GM19351 (cell line): ENCODE measurements around the gene PRR29.

Source experiments
- ATAC-seq: cut with Tn5 transposase; IDR thresholded peaks from one replicate; pipeline ENCODE4 v1.9.1; 2021; ENCODE audit warnings: mild to moderate bottlenecking, moderate library complexity; ENCODE audit not compliant: unreplicated experiment

Gene PRR29

DNA sequence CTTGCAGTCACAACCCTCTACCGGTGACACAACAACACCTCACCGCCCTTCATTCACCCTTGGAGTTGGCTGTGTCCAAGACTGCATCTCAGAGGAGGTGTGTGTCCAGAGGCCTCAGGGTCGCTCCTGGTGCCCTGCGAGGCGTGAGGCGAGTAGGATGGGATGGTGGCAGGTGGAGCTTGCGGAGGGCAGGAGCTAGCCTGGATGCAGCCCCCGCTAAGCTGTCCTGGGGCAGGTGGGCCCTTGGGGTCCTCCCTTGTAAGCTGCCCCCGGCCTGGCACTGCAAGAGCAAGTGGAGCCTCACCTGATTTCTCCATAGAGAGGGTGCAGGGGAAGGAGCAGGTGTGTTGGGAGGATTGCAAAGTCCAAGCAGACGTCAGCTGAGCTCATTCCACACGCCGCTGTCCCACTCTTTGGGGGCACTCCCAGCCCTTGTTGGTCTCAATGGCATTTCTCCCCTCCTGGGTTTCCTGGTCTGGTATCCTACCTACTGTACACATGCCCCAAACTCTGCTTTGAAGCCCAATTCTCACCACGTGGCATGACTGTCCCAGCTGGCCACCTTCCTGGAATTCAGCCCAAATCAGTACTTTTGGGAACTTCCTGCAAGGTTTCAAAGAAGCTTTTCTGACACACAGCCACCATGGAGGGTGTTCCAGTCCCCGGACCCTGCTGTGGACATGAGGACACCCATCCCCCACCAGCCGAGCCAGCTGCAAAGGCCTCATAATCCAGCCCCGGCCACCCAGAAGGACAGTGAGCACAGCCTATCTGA lies 40.4 kb downstream of the PRR29 start:
- no peak for ATAC-seq

DNA sequence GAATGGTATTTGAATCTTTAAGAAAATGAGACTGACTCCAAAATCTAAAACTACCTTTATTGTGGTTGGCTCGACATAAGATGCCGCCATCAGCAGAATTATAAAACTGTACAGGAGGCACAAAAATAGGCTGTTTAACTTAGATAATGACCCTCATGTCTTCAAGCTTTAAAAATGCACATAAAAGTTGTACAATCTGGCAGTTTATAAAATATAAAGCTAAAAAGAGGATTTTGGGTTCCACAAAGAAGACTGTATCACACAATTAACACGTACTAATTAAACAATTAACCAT lies 40.9 kb downstream of the PRR29 start:
- no peak for ATAC-seq

DNA sequence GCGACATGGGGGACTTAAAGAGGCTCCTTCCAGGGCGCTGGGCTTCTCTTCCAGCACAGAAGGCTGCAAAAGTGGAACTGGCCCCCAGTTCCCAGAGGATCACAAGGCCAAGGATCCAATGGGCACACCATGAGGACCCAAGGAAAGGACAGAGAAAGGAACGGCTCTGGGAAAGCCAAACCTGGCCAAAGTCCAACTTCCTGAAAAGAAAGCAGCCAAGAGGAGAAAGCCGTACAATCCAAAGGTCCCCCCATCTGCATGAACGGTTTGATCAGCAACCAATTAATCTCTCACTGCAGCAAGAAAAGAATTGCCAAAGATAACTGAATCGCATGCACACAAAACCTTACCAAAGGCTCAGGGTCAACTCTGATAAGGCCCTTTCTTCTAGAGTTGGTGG lies 42.1 kb downstream of the PRR29 start:
- ATAC-seq = no peak

DNA sequence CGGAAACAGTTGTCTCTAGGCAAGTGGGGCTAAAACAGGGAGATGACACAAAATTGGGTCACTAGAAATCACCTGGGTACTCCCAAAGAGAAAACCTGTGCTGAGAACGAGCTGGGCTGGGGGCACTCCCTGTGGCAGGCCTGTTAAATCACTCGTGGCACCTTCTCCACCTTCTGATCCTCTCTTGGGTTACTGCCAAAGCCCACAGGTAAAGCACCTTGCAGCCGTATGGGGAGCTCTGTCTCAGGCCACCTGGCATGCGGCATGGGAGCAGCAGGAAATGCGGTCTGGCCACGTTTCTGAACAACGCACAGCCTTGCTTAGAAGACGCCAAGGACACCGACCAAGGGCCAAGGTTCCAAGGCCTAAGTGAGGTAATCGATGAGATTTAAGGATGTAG lies 43.8 kb downstream of the PRR29 start:
- no peak for ATAC-seq

DNA sequence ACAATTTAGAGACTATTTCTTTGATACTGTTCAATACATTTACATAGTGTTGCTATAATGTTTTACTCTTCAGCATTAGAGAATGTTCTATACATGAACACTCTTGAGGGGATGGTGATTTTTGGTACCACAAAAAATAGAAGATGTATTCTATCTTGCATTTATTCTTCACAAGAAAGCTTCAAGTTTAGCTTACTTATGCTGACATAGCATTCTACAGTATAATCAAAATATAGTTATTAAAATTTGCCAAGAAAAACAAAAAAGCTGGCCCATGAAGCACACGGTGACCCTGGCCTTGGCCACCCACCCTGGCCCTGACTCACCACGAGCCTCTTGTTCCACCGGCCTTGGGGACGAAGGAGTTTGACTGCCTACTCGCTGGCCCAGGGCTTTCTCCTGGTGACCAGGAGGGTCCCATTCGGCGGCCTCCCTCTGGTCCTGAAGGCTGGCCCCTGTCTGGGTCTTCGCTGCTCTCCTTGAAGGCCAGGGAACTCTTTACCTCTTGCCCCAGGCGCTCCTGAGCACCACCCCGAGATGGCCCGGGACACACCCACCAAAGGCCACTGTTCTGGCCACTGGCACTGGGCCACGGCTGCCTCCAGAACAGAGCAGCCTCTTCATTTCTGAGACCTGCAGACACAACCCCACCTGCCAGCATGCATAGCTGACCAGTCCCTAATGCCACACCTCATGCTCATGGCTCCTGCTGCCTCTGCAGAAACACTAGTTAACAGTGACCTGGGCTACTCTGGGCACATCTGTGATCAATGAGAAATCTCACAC lies 44.7 kb downstream of the PRR29 start:
- no peak for ATAC-seq

DNA sequence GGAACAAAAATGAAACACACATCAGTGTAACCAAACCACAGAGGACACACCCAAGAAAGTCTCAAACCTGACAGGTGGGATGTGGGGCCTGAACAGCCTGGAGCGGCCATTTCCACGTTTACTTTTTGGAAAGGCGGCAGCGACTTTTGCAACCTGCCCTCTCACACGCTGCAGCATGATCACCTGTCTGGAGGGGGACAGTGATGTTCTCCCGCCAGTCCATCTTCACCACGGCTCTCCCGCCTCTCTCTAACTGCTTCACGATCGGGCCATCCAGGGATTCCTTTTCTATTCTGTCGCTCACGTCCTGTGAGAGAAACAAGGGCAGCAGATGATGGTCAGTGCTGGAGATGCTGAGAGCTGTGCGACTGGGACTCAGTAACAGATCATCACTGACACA lies 47.0 kb downstream of the PRR29 start:
- ATAC-seq = no peak

DNA sequence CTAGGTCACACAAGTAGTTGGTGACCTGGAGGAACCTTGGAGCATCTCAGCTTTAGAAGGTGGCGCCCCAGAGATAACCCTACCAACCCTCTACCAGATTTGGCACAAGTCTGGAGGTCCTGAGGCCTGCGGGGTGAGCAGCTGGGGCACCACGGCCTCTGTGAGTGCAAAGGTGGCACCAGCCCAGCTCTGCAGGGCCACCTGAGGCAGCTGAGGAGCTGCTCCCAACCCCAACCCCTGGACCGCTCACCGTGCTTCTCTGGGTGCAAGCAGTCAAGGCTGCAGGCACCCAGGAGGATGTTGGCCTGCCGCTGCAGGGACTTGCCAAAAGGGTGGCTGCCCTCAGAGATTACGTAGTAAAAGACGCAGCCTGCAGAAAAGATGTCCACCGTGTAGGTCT lies 50.7 kb downstream of the PRR29 start:
- ATAC-seq = no peak

DNA sequence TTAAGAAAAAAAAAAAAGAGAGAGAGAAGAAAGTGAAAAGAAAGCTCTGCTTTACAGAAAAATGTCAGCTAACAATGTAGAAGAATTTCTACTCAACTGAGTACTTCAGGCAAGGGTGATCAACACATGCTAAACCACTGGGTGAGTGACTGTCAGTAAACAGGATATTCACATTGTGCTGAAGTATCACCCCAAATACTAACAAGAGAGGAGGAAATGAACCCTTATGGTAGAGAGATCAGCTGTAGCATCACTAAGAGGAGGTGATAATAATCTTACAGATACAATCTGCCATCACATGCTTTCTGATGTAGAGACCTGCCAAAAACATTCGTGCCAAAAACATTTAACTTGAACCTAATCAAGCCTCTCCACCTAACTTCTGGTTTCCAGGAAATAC lies 53.0 kb downstream of the PRR29 start:
- ATAC-seq = no peak

DNA sequence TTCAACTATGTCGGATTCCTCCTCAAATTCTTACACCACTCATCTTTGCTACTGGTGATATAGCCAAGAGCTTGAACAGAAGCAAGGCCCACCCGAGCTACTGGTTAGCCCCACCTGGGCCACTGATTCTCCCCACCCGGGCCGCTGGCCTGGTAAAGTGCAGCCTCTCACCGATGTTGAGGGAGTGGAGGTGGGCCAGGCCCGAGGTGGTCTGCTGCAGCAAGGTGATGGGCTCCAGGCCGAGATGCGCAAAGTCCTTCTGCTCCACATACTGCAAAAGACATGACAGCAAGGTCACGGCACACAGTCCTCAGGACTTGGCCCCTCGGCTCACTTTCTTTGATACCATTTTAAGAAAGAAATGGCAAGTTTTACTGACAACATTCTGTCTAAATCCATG lies 55.0 kb downstream of the PRR29 start:
- ATAC-seq = no peak
